CD4-positive, alpha-beta memory T cell (primary cell): ENCODE data around the gene VSIG10L2. TPM values are rescaled to one million over a fixed set of nuclear protein-coding genes. Genes with fewer than 3 reads are reported as not detected.

Experiments
- CTCF ChIA-PET: fragments of 350-600 bp; sonication (Branson Sonifier 250); formaldehyde crosslinking; loops from one replicate; lab custom pipeline; 2021; ENCODE audit warnings: inconsistent platforms; ENCODE audit not compliant: partially characterized antibody; lab: Charles Lee
- POLR2A ChIA-PET: fragments of 350-600 bp; sonication (Branson Sonifier 250); formaldehyde crosslinking; loops from one replicate; lab custom pipeline; 2021; ENCODE audit not compliant: partially characterized antibody; lab: Charles Lee
- DNase-seq, 5 donors: peaks; one replicate each; pipeline versions ENCODE4 v3.0.0 to v3.0.0-alpha.2; 2020 to 2022; ENCODE audit warnings: mixed read lengths in 1 of 5
- H3K27ac ChIP-seq: one replicate; pipeline ENCODE4 v1.7.0; 2013; ENCODE audit warnings: low read depth, low read length
- H3K27me3 ChIP-seq: 2 replicates; pipeline ENCODE4 v1.7.0; 2013; ENCODE audit warnings: mild to moderate bottlenecking, low read length, moderate library complexity; ENCODE audit not compliant: insufficient read depth
- H3K36me3 ChIP-seq: 2 replicates; pipeline ENCODE4 v1.7.0; 2013; ENCODE audit warnings: mild to moderate bottlenecking, low read length, moderate library complexity; ENCODE audit not compliant: insufficient read depth
- H3K4me1 ChIP-seq: 2 replicates; pipeline ENCODE4 v1.7.0; 2013; ENCODE audit warnings: mild to moderate bottlenecking, low read length, moderate library complexity; ENCODE audit not compliant: insufficient read depth
- H3K4me3 ChIP-seq, 2 donors: one replicate each; pipeline ENCODE4 v1.7.0; 2013; ENCODE audit warnings: low read length in 2 of 2, mild to moderate bottlenecking in 1 of 2
- H3K9me3 ChIP-seq, 2 donors: one replicate each; pipeline ENCODE4 v1.7.0; 2013; ENCODE audit warnings: low read length in 2 of 2, control low read depth in 1 of 2; ENCODE audit not compliant: control insufficient read depth in 1 of 2
- H3K27ac Mint-ChIP-seq, 7 donors: one replicate each; pipeline ENCODE4 v1.8.0; 2020 to 2021; ENCODE audit warnings: mixed read lengths in 7 of 7, mild to moderate bottlenecking in 6 of 7, inconsistent platforms in 3 of 7, moderate library complexity in 3 of 7
- H3K27me3 Mint-ChIP-seq, 2 donors: one replicate each; pipeline ENCODE4 v1.8.0; 2020 to 2021; ENCODE audit warnings: mixed read lengths in 2 of 2
- H3K36me3 Mint-ChIP-seq, 2 donors: one replicate each; pipeline ENCODE4 v1.8.0; 2020 to 2021; ENCODE audit warnings: mixed read lengths in 2 of 2, inconsistent platforms in 1 of 2, mild to moderate bottlenecking in 1 of 2
- H3K4me1 Mint-ChIP-seq, 4 donors: one replicate each; pipeline ENCODE4 v1.8.0; 2020 to 2021; ENCODE audit warnings: mixed read lengths in 4 of 4, mild to moderate bottlenecking in 1 of 4
- H3K4me3 Mint-ChIP-seq, 8 donors: one replicate each; pipeline ENCODE4 v1.8.0; 2020 to 2021; ENCODE audit warnings: mixed read lengths in 8 of 8, mild to moderate bottlenecking in 7 of 8, moderate library complexity in 6 of 8, inconsistent platforms in 3 of 8
- H3K9me3 Mint-ChIP-seq, 8 donors: one replicate each; pipeline ENCODE4 v1.8.0; 2020 to 2021; ENCODE audit warnings: mixed read lengths in 8 of 8, mild to moderate bottlenecking in 5 of 8, inconsistent platforms in 3 of 8, moderate library complexity in 1 of 8
- intact Hi-C: fragments of 100-400 bp; cut with micrococcal nuclease; formaldehyde crosslinking; loops from one replicate; pipeline ENCODE4 v1.15.1; 2023
- polyA plus RNA-seq, 2 donors: library from polyadenylated mRNA; unstranded; fragments of 300-500 nt; fragmentation: Illumina TruSeq; gene quantifications; one replicate each; pipeline ENCODE4 v1.2.3, GENCODE V29; 2021
- total RNA-seq, 2 experiments: library from RNA; stranded (reverse); gene quantifications; one replicate each; pipeline ENCODE4 v1.2.3, GENCODE V29; 2021

The VSIG10L2 gene
- total and polyA plus RNA-seq, 4 experiments from 2014 or later, result not detected

GRCh38 chr11:125930076-125930450 lies 15.8 kb upstream of the VSIG10L2 start:
- no peak overlapping the region for H3K27ac Mint-ChIP-seq
- CTCF ChIA-PET, result interaction anchor here (1.1 to 1.2 kb wide), 2 partner anchors 8 to 130 kb away, joined by 3 to 4 read pairs; no protein-coding TSS in a partner anchor

GRCh38 chr11:125931116-125931515 lies 14.7 kb upstream of the VSIG10L2 start:
- Histone ChIP-seq H3K4me3 (no peak overlapping the region), H3K4me1 (no peaks in the 10 kb centered on the region), H3K27ac (no peak overlapping the region), H3K27me3 (no peaks in the 10 kb centered on the region), H3K9me3 (no peaks in the 10 kb centered on the region), H3K36me3 (no peaks in the 10 kb centered on the region)
- no peak for DNase-seq
- intact Hi-C loops, result no loop called here
- Mint-ChIP-seq H3K9me3 (no peaks in the 10 kb centered on the region), H3K4me1 (no peaks in the 10 kb centered on the region), H3K4me3 (no peak overlapping the region), H3K27ac (no peak overlapping the region), H3K27me3 (peaks cover 5 to 23% of the 10 kb centered on the region in 2 donors), H3K36me3 (no peaks in the 10 kb centered on the region)
- POLR2A ChIA-PET, result no interaction called here
- CTCF ChIA-PET, result interaction anchor here (1.9 kb wide), 1 partner anchor 8 kb away, joined by 7 read pairs; no protein-coding TSS in a partner anchor

More at GRCh38 chr11:125930076-125930450, 15.8 kb upstream of the VSIG10L2 start:
- Mint-ChIP-seq H3K4me3 (no peak overlapping the region), H3K36me3 (no peaks in the 10 kb centered on the region), H3K9me3 (no peaks in the 10 kb centered on the region), H3K27me3 (peaks cover 5 to 24% of the 10 kb centered on the region in 2 donors), H3K4me1 (no peaks in the 10 kb centered on the region)
- H3K9me3 ChIP-seq, result no peaks in the 10 kb centered on the region
- no peak overlapping the region for H3K27ac ChIP-seq
- H3K4me1 ChIP-seq, result no peaks in the 10 kb centered on the region
- DNase-seq, result no peak
- H3K27me3 ChIP-seq, result no peaks in the 10 kb centered on the region
- no peaks in the 10 kb centered on the region for H3K36me3 ChIP-seq
- no peak overlapping the region for H3K4me3 ChIP-seq
- intact Hi-C loops, result no loop called here
- POLR2A ChIA-PET, result no interaction called here

GRCh38 chr11:125931668-125932067 lies 14.2 kb upstream of the VSIG10L2 start:
- CTCF ChIA-PET, result interaction anchor here (0.8 to 1.9 kb wide), 2 partner anchors 9 to 262 kb away, joined by 5 to 7 read pairs; no protein-coding TSS in a partner anchor
- Mint-ChIP-seq H3K36me3 (no peaks in the 10 kb centered on the region), H3K4me1 (no peaks in the 10 kb centered on the region), H3K27ac (no peak overlapping the region), H3K27me3 (peaks cover 3 to 21% of the 10 kb centered on the region in 2 donors), H3K9me3 (no peaks in the 10 kb centered on the region), H3K4me3 (no peak overlapping the region)
- Histone ChIP-seq H3K27me3 (no peaks in the 10 kb centered on the region), H3K4me1 (no peaks in the 10 kb centered on the region), H3K4me3 (no peak overlapping the region), H3K36me3 (no peaks in the 10 kb centered on the region), H3K27ac (no peak overlapping the region), H3K9me3 (no peaks in the 10 kb centered on the region)
- intact Hi-C loops, result no loop called here
- no peak for DNase-seq
- POLR2A ChIA-PET, result no interaction called here

- Histone ChIP-seq H3K9me3 (no peaks in the 10 kb centered on the region), H3K4me1 (no peaks in the 10 kb centered on the region), H3K27ac (no peak overlapping the region), H3K4me3 (no peak overlapping the region), H3K27me3 (no peaks in the 10 kb centered on the region), H3K36me3 (no peaks in the 10 kb centered on the region)
- Mint-ChIP-seq H3K4me1 (no peaks in the 10 kb centered on the region), H3K27me3 (peaks cover 3 to 21% of the 10 kb centered on the region in 2 donors), H3K36me3 (no peaks in the 10 kb centered on the region), H3K9me3 (no peaks in the 10 kb centered on the region), H3K4me3 (no peak overlapping the region), H3K27ac (no peak overlapping the region)
- DNase-seq, result no peak
- intact Hi-C loops, result no loop called here
- CTCF ChIA-PET, result interaction anchor here (0.8 to 1.9 kb wide), 2 partner anchors 9 to 262 kb away, joined by 5 to 7 read pairs; no protein-coding TSS in a partner anchor
- POLR2A ChIA-PET, result no interaction called here
These were observed 13.5 kb upstream of the VSIG10L2 start for GRCh38 chr11:125932301-125932700.

- no peaks in the 10 kb centered on the region for H3K36me3 ChIP-seq
- peaks cover 4% of the 10 kb centered on the region for H3K27me3 ChIP-seq
- no peak overlapping the region for H3K27ac ChIP-seq
- CTCF ChIA-PET, result interaction anchor here (0.7 kb wide), 1 partner anchor 10 kb away, joined by 3 read pairs; no protein-coding TSS in a partner anchor
- Mint-ChIP-seq H3K4me3 (no peak overlapping the region), H3K27me3 (peaks cover 3 to 21% of the 10 kb centered on the region in 2 donors), H3K27ac (no peak overlapping the region), H3K9me3 (no peaks in the 10 kb centered on the region), H3K36me3 (no peaks in the 10 kb centered on the region), H3K4me1 (peaks cover 0 to 1% (median under 1%) of the 10 kb centered on the region in 4 donors)
- no peaks in the 10 kb centered on the region for H3K4me1 ChIP-seq
- intact Hi-C loops, result no loop called here
- no peak overlapping the region for H3K4me3 ChIP-seq
- no peak for DNase-seq
- H3K9me3 ChIP-seq, result no peaks in the 10 kb centered on the region
- POLR2A ChIA-PET, result no interaction called here
These were observed 12.6 kb upstream of the VSIG10L2 start for GRCh38 chr11:125933030-125933813.

- Mint-ChIP-seq H3K9me3 (no peaks in the 10 kb centered on the region), H3K4me3 (no peak overlapping the region), H3K27me3 (peaks cover 2 to 17% of the 10 kb centered on the region in 2 donors), H3K4me1 (peaks cover 0 to 9% (median 4%) of the 10 kb centered on the region in 4 donors), H3K27ac (no peak overlapping the region), H3K36me3 (no peaks in the 10 kb centered on the region)
- POLR2A ChIA-PET, result no interaction called here
- no peaks in the 10 kb centered on the region for H3K36me3 ChIP-seq
- no peaks in the 10 kb centered on the region for H3K4me1 ChIP-seq
- peaks cover 6% of the 10 kb centered on the region for H3K27me3 ChIP-seq
- H3K27ac ChIP-seq, result no peak overlapping the region
- CTCF ChIA-PET, result no interaction called here
- no peak for DNase-seq
- H3K4me3 ChIP-seq, result no peak overlapping the region
- intact Hi-C loops, result no loop called here
- H3K9me3 ChIP-seq, result no peaks in the 10 kb centered on the region
These were observed 11.4 kb upstream of the VSIG10L2 start for GRCh38 chr11:125934473-125934872.

- H3K36me3 Mint-ChIP-seq, result no peaks in the 10 kb centered on the region
- DNase-seq, result no peak
- H3K4me3 Mint-ChIP-seq, result no peak overlapping the region
- peaks cover 2 to 11% of the 10 kb centered on the region in 2 donors for H3K27me3 Mint-ChIP-seq
- intact Hi-C loops, result no loop called here
- ChIA-PET POLR2A (no interaction called here), CTCF (no interaction called here)
- Histone ChIP-seq H3K27me3 (peaks cover 6% of the 10 kb centered on the region), H3K4me3 (no peak overlapping the region), H3K4me1 (no peaks in the 10 kb centered on the region), H3K9me3 (no peaks in the 10 kb centered on the region), H3K27ac (no peak overlapping the region), H3K36me3 (no peaks in the 10 kb centered on the region)
- H3K4me1 Mint-ChIP-seq, result peaks cover 0 to 9% (median 4%) of the 10 kb centered on the region in 4 donors
- no peak overlapping the region for H3K27ac Mint-ChIP-seq
- no peaks in the 10 kb centered on the region for H3K9me3 Mint-ChIP-seq
These were observed 10.8 kb upstream of the VSIG10L2 start for GRCh38 chr11:125935056-125935455.
